ENCODE results near the gene TTC7B. TPM values are rescaled to one million over a fixed set of nuclear protein-coding genes. Genes with fewer than 3 reads are reported as not detected.

Gene TTC7B
- polyA plus RNA-seq, 1 donor from 2014 or later, result 19.9 TPM

DNA sequence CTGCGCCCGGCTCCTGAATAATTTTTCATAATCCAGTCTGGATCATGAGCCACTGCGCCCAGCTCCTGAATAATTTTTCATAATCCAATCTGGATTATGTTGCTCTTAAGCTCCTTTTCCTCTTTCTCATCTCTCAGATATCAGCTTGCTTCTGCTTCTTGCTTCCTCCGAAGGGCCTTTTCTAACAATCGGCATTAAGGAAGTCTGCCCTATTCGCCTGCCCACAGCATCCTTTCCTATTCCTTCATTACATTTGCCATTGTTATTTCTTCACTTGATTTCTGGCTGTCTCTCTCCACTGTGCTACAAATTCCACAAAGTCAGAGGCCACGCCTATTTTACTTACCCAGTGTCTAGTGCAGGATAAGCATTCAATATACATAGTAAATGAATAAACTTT lies 83.5 kb downstream of the TTC7B start:
- Histone ChIP-seq H2AFZ (ENCODE audit: low read depth, low read length) (no peak overlapping the region), H3K9ac (ENCODE audit: low read length) (no peak overlapping the region), H3K27ac (ENCODE audit: low read length) (no peak overlapping the region), H3K4me2 (ENCODE audit: low read length) (no peak overlapping the region), H4K20me1 (ENCODE audit: insufficient read depth) (no peaks in the 10 kb centered on the region), H3K79me2 (replicated peaks; ENCODE audit: insufficient read depth, low read length) (no peaks in the 10 kb centered on the region), H3F3A (ENCODE audit: insufficient read depth, low read length, poor library complexity, severe bottlenecking) (no peaks in the 10 kb centered on the region), H3K9me3 (ENCODE audit: low read length) (no peaks in the 10 kb centered on the region), H3K27me3 (ENCODE audit: insufficient read depth, low read depth, low read length) (no peaks in the 10 kb centered on the region), H3K4me3 (ENCODE audit: low read length) (no peak overlapping the region), H3K36me3 (ENCODE audit: insufficient read depth, low read length) (no peaks in the 10 kb centered on the region), H3K9me2 (ENCODE audit: insufficient read depth, low read length) (no peaks in the 10 kb centered on the region)
- no peak for TF ChIP-seq EZH2 (IDR thresholded peaks at IDR 0.05; ENCODE audit: borderline replicate concordance, insufficient read depth, low read length, poor library complexity, severe bottlenecking)
- TF ChIP-seq, protein P1, sequence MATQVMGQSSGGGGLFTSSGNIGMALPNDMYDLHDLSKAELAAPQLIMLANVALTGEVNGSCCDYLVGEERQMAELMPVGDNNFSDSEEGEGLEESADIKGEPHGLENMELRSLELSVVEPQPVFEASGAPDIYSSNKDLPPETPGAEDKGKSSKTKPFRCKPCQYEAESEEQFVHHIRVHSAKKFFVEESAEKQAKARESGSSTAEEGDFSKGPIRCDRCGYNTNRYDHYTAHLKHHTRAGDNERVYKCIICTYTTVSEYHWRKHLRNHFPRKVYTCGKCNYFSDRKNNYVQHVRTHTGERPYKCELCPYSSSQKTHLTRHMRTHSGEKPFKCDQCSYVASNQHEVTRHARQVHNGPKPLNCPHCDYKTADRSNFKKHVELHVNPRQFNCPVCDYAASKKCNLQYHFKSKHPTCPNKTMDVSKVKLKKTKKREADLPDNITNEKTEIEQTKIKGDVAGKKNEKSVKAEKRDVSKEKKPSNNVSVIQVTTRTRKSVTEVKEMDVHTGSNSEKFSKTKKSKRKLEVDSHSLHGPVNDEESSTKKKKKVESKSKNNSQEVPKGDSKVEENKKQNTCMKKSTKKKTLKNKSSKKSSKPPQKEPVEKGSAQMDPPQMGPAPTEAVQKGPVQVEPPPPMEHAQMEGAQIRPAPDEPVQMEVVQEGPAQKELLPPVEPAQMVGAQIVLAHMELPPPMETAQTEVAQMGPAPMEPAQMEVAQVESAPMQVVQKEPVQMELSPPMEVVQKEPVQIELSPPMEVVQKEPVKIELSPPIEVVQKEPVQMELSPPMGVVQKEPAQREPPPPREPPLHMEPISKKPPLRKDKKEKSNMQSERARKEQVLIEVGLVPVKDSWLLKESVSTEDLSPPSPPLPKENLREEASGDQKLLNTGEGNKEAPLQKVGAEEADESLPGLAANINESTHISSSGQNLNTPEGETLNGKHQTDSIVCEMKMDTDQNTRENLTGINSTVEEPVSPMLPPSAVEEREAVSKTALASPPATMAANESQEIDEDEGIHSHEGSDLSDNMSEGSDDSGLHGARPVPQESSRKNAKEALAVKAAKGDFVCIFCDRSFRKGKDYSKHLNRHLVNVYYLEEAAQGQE (IDR thresholded peaks at IDR 0.05; ENCODE audit: borderline replicate concordance), result no peak
- TF ChIP-seq EP300 (conservative IDR thresholded peaks at IDR 0.05; ENCODE audit: poor library complexity, severe bottlenecking), result no peak
- no peak for TF ChIP-seq POLR2AphosphoS5 (IDR thresholded peaks at IDR 0.05)
- no peak for TF ChIP-seq TAF1 (IDR thresholded peaks at IDR 0.05; ENCODE audit: low read depth)
- TF ChIP-seq CTCF (IDR thresholded peaks at IDR 0.05; ENCODE audit: poor library complexity, severe bottlenecking), result no peak
- no peak for TF ChIP-seq SMC3 (conservative IDR thresholded peaks at IDR 0.05; ENCODE audit: poor library complexity)
- no peak for TF ChIP-seq RAD21 (conservative IDR thresholded peaks at IDR 0.05)
- no peak for TF ChIP-seq MXI1 (conservative IDR thresholded peaks at IDR 0.05; ENCODE audit: poor library complexity, severe bottlenecking)

GRCh38 chr14:90732139-90732538 lies 84.1 kb downstream of the TTC7B start:
- no peaks in the 10 kb centered on the region for H3K9me3 ChIP-seq (ENCODE audit: low read length)
- no peaks in the 10 kb centered on the region for H3K9me2 ChIP-seq (ENCODE audit: insufficient read depth, low read length)
- no peak overlapping the region for H3K4me3 ChIP-seq (ENCODE audit: low read length)
- H3K27ac ChIP-seq (ENCODE audit: low read length), result no peak overlapping the region
- H4K20me1 ChIP-seq (ENCODE audit: insufficient read depth), result no peaks in the 10 kb centered on the region
- no peaks in the 10 kb centered on the region for H3K79me2 ChIP-seq (replicated peaks; ENCODE audit: insufficient read depth, low read length)
- H3K27me3 ChIP-seq (ENCODE audit: insufficient read depth, low read depth, low read length), result no peaks in the 10 kb centered on the region
- H3K4me2 ChIP-seq (ENCODE audit: low read length), result no peak overlapping the region
- H3K36me3 ChIP-seq (ENCODE audit: insufficient read depth, low read length), result no peaks in the 10 kb centered on the region
- no peak for TF ChIP-seq EZH2 (IDR thresholded peaks at IDR 0.05; ENCODE audit: borderline replicate concordance, insufficient read depth, low read length, poor library complexity, severe bottlenecking)
- TF ChIP-seq POLR2AphosphoS5 (IDR thresholded peaks at IDR 0.05), result no peak
- no peak for TF ChIP-seq EP300 (conservative IDR thresholded peaks at IDR 0.05; ENCODE audit: poor library complexity, severe bottlenecking)
- no peak for TF ChIP-seq SMC3 (conservative IDR thresholded peaks at IDR 0.05; ENCODE audit: poor library complexity)
- no peak for TF ChIP-seq RAD21 (conservative IDR thresholded peaks at IDR 0.05)
- TF ChIP-seq MXI1 (conservative IDR thresholded peaks at IDR 0.05; ENCODE audit: poor library complexity, severe bottlenecking), result no peak
- TF ChIP-seq, protein P1 (IDR thresholded peaks at IDR 0.05; ENCODE audit: borderline replicate concordance), result no peak
- TF ChIP-seq CTCF (IDR thresholded peaks at IDR 0.05; ENCODE audit: poor library complexity, severe bottlenecking), result no peak
- TF ChIP-seq TAF1 (IDR thresholded peaks at IDR 0.05; ENCODE audit: low read depth), result no peak
- H3K9ac ChIP-seq (ENCODE audit: low read length), result no peak overlapping the region
- no peak overlapping the region for H2AFZ ChIP-seq (ENCODE audit: low read depth, low read length)
- no peaks in the 10 kb centered on the region for H3F3A ChIP-seq (ENCODE audit: insufficient read depth, low read length, poor library complexity, severe bottlenecking)
